Activated effector memory CD4-positive, alpha-beta T cell treated with anti-CD3 and anti-CD28 coated beads, Interleukin-2, amount 50 U/mL, for 16 hours (primary cell): Measurements from ENCODE around the gene EOGT.

Source experiments
- DNase-seq: peaks from one replicate; pipeline ENCODE4 v3.0.0-alpha.2; 2020

EOGT gene

DNA sequence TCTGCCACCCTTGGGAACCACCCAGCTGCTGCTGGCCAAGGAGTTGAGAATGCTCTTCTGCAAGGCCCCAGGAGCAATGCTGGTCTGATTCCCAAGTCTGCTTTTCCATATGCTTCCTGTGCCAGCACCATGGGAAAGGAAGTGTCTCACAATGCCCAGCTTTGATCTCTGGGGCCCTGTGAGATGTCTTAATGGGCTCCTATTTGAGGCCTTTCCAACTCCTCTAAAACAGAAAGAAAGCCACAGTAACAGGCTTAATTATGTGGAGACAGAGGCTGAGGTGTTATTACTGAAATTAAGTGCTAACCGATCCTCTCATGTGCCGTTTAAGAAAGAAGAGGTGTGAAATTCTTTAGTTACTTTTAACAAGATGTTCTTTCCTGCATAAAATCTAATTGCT lies 4.5 kb downstream of the EOGT start:
- DNase-seq: no peak

- DNase-seq: no peak
These were observed 7.5 kb downstream of the EOGT start for GRCh38 chr3:69005791-69006482.

DNA sequence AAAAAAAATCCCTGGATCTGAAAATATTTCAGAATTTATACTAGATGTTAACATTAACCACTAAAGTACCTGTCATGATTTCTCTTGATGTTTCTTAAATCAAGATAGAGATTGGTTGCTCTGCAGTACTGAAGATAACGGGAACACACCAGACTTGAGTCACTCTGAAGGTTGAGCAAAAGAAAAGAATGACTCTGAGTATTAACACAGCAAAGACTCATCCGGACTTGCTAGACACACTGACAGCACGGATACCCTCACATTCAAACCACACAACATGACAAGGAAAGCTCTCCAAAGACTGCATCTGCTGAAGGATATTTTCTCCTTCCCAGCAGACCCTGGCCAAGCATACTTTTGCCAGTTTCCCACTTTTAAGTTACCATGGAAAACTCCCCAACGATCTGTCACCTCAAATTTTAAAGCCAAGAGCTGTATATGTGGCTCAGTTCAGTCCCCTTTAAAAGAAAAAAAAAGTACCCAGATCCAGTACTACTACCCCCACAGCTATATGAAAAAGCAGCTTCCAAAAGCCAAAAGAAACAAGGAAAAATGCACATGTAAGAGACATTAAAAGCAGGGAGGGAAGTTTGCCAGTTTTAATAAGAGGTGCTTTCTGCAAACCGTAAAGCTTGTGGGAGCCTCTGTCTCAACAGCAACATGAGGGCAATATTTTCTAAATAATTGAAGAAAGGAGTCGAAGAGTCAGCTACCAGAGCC lies 8.3 kb downstream of the EOGT start:
- DNase-seq: no peak

GRCh38 chr3:69004138-69004537 lies 9.3 kb downstream of the EOGT start:
- no peak for DNase-seq

DNA sequence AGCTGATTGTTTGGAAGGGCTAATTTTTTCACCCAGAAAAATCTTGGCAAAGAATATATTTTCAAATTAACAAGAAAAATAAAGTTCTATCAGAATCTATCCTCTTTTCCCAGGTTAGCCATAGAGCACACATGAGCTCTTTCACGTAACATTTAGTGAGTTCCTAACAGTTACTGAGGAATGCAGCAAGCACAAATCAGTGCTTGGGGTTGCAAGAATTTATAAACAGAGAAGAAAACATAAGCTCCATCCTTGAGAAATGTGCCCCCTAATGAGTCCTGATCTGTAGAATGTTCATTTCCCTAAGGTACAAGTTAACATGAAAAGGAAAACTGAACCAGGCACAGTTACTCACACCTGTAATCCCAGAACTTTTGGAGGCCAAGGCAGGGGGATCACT lies 13.9 kb downstream of the EOGT start:
- no peak for DNase-seq

- no peak for DNase-seq
These were observed 14.3 kb downstream of the EOGT start for GRCh38 chr3:68999158-68999557.

DNA sequence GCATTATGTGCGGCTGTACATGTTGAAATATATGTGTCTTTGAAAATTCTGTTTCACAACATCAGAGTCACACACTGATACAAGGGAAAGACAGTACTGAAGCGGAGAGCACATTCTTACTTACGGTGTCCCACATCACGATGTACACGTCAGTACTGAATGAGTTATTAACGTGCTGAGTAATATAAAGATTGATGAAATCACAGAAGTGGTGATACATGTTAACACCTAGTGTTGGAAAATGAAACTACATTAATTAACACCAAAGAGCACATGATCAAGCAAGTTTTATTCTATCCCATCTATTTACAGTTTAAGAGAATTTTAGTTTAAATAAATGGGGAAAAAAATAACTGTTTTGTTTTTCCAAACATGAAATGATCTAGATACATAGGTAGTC lies 15.6 kb downstream of the EOGT start:
- no peak for DNase-seq

DNA sequence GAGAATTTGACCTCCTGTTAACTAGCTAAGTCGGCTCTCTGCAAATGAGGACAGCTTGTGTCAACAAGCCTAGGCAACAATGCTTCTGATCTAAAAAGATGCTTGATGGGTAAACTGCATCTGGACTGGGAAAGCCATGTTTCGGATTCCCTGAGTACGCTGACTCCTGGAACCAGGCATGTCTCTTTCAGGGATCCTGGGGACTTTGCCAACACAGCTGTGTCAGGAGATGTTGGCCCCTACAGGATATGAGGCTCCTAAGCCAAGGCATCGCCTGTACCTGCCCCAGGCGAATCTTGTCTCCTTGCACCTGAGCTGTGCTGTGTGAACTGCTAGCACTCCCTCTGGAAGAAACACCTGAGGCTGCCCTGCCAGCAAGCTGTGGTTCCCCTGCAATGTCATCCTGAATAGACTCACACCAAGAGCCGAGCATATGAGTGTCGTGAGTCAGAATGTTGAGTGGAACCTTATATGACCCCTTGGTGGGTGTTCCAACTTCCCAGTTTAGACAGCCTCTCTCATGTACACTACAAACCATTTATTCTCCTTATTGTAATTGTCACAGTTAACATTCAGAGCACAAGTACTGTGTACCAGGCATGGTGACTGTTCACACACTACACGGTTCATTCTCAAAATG lies 17.0 kb downstream of the EOGT start:
- no peak for DNase-seq

DNA sequence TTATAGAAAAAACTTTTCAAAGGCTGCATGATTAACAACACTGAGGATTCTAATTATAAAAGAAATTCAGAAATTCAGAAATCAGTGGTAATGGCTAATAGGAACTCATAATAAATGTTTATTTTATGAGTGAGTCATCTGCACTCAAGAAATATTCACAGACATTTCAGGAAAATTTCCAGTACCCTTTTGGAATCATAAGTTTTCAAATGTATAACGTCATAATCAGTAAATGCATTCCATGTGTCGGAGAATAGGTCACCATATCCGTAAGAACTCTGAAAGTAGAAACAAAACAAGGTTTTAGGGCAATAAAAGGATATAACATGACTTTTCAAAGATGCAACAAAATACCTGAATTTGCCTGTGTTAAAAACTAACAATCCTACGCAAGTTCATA lies 24.7 kb downstream of the EOGT start:
- no peak for DNase-seq

GRCh38 chr3:68987322-68987721 lies 26.2 kb downstream of the EOGT start:
- DNase-seq: no peak

DNA sequence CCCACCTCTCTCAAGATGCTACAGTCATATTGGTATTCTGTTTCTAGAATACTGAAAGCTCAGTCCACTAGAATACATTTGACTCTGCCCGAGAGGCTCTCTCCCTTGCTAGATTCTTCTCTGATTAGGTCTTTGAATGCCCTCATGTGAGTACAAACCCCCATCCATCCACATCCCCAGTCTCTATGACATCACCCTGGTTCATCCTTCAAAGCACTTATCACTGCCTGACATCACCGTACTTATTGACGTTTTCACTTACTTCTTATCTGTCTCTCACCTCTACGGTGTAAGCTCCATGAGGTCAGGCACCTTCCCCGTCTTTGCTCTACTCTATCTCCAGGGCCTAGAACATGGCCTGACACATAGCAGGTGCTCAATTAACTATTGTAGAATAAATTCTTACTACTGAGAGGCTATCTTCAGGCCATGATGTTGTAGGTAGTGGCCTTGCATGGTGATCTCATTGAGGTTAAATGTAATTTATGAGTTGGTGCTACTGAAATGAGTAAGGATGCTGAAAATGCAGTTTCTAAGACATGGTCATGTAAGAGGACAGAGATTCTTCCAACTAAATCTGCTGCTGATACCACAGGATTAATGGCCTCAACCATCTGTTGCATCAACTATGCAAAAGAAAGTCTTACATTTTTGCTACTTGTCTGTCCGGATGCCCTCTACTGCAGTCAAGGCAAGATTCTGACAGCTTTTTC lies 26.8 kb downstream of the EOGT start:
- no peak for DNase-seq

GRCh38 chr3:68985146-68985790 lies 28.2 kb downstream of the EOGT start:
- no peak for DNase-seq

- DNase-seq: no peak
These were observed 29.4 kb downstream of the EOGT start for GRCh38 chr3:68984011-68984530.

- DNase-seq: no peak
These were observed 35.9 kb downstream of the EOGT start for GRCh38 chr3:68977486-68978167.

GRCh38 chr3:68974711-68975110 lies 38.8 kb downstream of the EOGT start:
- no peak for DNase-seq

- no peak for DNase-seq
These were observed 39.8 kb downstream of the EOGT start for GRCh38 chr3:68973639-68974038.

DNA sequence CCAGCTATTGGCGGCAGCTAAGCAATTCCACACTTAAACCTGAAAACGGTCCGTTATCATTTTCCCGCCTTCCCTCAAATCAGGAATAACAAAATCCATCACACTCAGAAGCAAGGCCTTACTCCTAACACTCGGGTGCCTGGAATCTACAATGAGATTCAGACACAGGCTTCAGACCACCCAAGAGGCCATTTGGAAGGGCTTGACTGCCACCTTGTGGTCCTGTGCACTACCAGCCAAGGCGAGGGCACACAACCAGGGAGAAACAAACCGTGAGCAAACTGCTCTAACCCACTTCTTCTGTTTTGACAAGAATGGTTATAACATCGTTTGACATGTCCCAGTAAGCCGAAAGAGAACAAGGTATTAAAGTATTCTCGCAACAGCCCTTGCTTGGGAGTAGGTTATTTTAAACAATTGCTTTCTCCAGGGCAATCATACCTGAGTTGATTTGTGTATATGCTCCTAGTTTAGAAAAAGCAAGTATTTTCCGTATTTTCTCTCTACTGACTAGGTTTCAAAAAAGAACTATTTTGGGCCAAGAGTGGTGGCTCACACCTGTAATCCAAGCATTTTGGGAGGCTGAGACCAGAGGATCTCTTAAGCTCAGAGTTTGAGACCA lies 41.0 kb downstream of the EOGT start:
- DNase-seq: peak; percentile 68

- no peak for DNase-seq
These were observed 48.8 kb downstream of the EOGT start for GRCh38 chr3:68964694-68965093.

DNA sequence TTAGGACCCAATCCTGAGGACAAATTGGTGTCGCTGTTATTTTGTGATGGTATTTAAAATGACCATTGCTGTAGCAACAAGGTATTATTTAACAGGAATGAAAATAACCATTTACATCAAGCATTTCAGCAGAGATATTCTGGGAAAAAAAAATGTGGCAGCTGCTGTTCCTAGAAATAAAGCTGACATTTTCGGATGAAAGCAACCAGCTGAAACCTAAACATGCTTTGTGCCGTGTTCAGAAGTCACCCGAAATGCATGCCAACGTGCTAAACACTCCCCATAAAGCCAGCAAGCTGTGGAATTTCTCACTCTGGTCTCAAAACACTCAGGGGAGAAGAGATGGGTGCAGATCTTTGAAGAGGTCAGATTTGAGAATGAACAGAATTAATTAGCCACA lies 49.6 kb downstream of the EOGT start:
- DNase-seq: no peak

DNA sequence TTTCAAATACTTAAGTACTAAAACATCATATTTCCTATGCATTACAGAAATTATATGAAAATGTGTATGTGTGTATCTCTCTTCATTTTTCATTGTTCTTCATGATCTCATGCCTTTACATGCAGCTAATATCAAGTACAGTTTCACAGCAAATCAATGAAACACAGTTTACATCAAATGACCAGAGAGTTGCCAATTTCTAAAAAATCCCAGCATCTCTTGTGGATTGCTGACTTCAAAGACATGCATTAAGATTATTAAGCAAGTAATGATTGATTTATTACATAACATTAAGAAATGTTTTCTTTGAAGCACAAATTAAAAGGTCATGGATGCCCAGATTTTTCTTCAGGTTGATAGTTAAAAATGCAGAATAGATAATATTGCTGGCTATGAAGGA lies 50.1 kb downstream of the EOGT start:
- DNase-seq: no peak

- no peak for DNase-seq
These were observed 54.6 kb downstream of the EOGT start for GRCh38 chr3:68958932-68959331.

DNA sequence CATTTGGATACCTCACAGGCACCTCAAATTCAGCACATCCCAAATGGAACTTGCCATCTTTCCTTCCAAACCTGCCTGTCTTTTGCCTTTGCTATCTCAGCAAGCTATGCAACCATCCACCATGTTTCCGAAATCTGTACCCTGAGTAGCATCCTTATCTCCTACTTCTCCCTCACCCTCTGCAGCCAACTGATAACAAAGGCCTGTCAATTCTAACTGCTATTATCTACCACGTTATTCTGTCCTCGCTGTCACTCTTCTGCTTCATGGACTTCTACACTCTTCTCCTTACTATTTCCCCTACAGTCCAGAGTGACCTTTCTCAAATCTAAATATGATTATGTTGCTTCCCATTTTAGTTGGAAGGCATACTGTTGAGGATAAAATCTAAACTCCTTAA lies 55.6 kb downstream of the EOGT start:
- no peak for DNase-seq
